ENCODE results near the gene PDXK.
"Not testable (repeated sequence)": the region's sequence is repeated elsewhere in the genome, so short reads cannot be mapped to it uniquely, and the experiment has no call there.

Gene PDXK

GRCh38 chr21:43697758-43698643 is 20.9 kb upstream of the PDXK start:
- no peak for DNase-seq

GRCh38 chr21:43699492-43699777 is 19.5 kb upstream of the PDXK start:
- DNase-seq: not testable (repeated sequence)

GRCh38 chr21:43699933-43700599 is 18.9 kb upstream of the PDXK start:
- DNase-seq: no peak

- no peak for DNase-seq
These were observed 16.8 kb upstream of the PDXK start for GRCh38 chr21:43701936-43702784.

GRCh38 chr21:43702785-43703034 is 16.2 kb upstream of the PDXK start:
- DNase-seq: no peak

- DNase-seq: no peak
These were observed 15.7 kb upstream of the PDXK start for GRCh38 chr21:43703035-43703880.

- no peak for DNase-seq
These were observed 11.5 kb upstream of the PDXK start for GRCh38 chr21:43707462-43707861.

GRCh38 chr21:43708745-43709381 is 10.1 kb upstream of the PDXK start:
- no peak for DNase-seq

GRCh38 chr21:43712268-43712942 is 6.5 kb upstream of the PDXK start:
- peak; percentile 34 for DNase-seq

- not testable (repeated sequence) for DNase-seq
These were observed 5.8 kb upstream of the PDXK start for GRCh38 chr21:43713123-43713522.

- no peak for DNase-seq
These were observed 2.4 kb upstream of the PDXK start for GRCh38 chr21:43716376-43717165.

- no peak for DNase-seq
These were observed 1.6 kb upstream of the PDXK start for GRCh38 chr21:43717166-43717853.

- no peak for DNase-seq
These were observed 710 bp upstream of the PDXK start for GRCh38 chr21:43717967-43718871.

- no peak for DNase-seq
These were observed 1.0 kb downstream of the PDXK start for GRCh38 chr21:43719748-43720538.

GRCh38 chr21:43720539-43721166 is 1.7 kb downstream of the PDXK start:
- DNase-seq: no peak

GRCh38 chr21:43721206-43721605 is 2.3 kb downstream of the PDXK start:
- no peak for DNase-seq

GRCh38 chr21:43721939-43722338 is 3.0 kb downstream of the PDXK start:
- DNase-seq: no peak

- DNase-seq: no peak
These were observed 4.7 kb downstream of the PDXK start for GRCh38 chr21:43723648-43724047.

Measured in NCI-H187 treated with DMSO at 0.1 percent for 48 hours (cell line).